Stimulated activated CD4-positive, alpha-beta T cell treated with anti-CD3 and anti-CD28 coated beads, Interleukin-1b, Interleukin-23, amount 100 ng/mL, for 4 hours (primary cell): ENCODE results near the gene MTHFD2L.

Experiments used
- DNase-seq, 2 donors: peaks; one replicate each; pipeline ENCODE4 v3.0.0-alpha.2; 2020; ENCODE audit warnings: low read depth in 2 of 2

MTHFD2L gene

GRCh38 chr4:74244049-74244448, 86.1 kb downstream of the MTHFD2L start:
- no peak for DNase-seq

- no peak for DNase-seq
Observed at GRCh38 chr4:74252933-74253332, 95.0 kb downstream of the MTHFD2L start.

GRCh38 chr4:74254386-74254785, 96.5 kb downstream of the MTHFD2L start:
- DNase-seq = no peak

- no peak for DNase-seq
Observed at GRCh38 chr4:74255096-74255495, 97.2 kb downstream of the MTHFD2L start.

- no peak for DNase-seq
Observed at GRCh38 chr4:74258963-74259362, 101.0 kb downstream of the MTHFD2L start.

- DNase-seq = no peak
Observed at GRCh38 chr4:74260036-74260435, 102.1 kb downstream of the MTHFD2L start.

- no peak for DNase-seq
Observed at GRCh38 chr4:74262522-74262921, 104.6 kb downstream of the MTHFD2L start.

GRCh38 chr4:74263551-74263950, 105.6 kb downstream of the MTHFD2L start:
- DNase-seq = no peak

- DNase-seq = no peak
Observed at GRCh38 chr4:74266081-74266480, 108.2 kb downstream of the MTHFD2L start.

GRCh38 chr4:74267998-74268606, 110.2 kb downstream of the MTHFD2L start:
- DNase-seq = no peak

- DNase-seq = no peak
Observed at GRCh38 chr4:74268643-74269042, 110.7 kb downstream of the MTHFD2L start.

- DNase-seq = no peak
Observed at GRCh38 chr4:74278490-74278889, 120.6 kb downstream of the MTHFD2L start.

- no peak for DNase-seq
Observed at GRCh38 chr4:74279716-74280115, 121.8 kb downstream of the MTHFD2L start.

- no peak for DNase-seq
Observed at GRCh38 chr4:74282926-74283325, 125.0 kb downstream of the MTHFD2L start.

GRCh38 chr4:74283614-74284013, 125.7 kb downstream of the MTHFD2L start:
- DNase-seq = no peak

GRCh38 chr4:74284053-74284452, 126.1 kb downstream of the MTHFD2L start:
- no peak for DNase-seq

- no peak for DNase-seq
Observed at GRCh38 chr4:74287164-74287563, 129.2 kb downstream of the MTHFD2L start.

GRCh38 chr4:74287791-74288190, 129.9 kb downstream of the MTHFD2L start:
- DNase-seq = no peak

GRCh38 chr4:74291471-74291870, 133.6 kb downstream of the MTHFD2L start:
- DNase-seq = no peak

- no peak for DNase-seq
Observed at GRCh38 chr4:74292111-74292870, 134.4 kb downstream of the MTHFD2L start.

GRCh38 chr4:74293558-74293957, 135.6 kb downstream of the MTHFD2L start:
- no peak for DNase-seq

GRCh38 chr4:74294681-74295080, 136.8 kb downstream of the MTHFD2L start:
- DNase-seq = no peak

GRCh38 chr4:74297539-74297938, 139.6 kb downstream of the MTHFD2L start:
- DNase-seq = no peak
